Activated CD8-positive, alpha-beta memory T cell treated with anti-CD3 and anti-CD28 coated beads, Interleukin-2, amount 10 ng/mL, durations not matched to agents 7 days and 5 days (primary cell): Measurements from ENCODE around the gene TRPV3. TPM values are rescaled to one million over a fixed set of nuclear protein-coding genes. Genes with fewer than 3 reads are reported as not detected.

ENCODE experiments used
- ATAC-seq: fragments of 150-1000 bp; cut with Tn5 transposase; one replicate; pipeline ENCODE4 v1.10.0; 2021; ENCODE audit warnings: moderate library complexity
- CTCF ChIA-PET: fragments of 350-600 bp; sonication (Branson Sonifier 250); formaldehyde crosslinking; loops from one replicate; lab custom pipeline; 2021; ENCODE audit warnings: antibody characterized with exemption; lab: Charles Lee
- DNase-seq: peaks from one replicate; pipeline ENCODE4 v3.0.0-alpha.2; 2020
- H3K27ac Mint-ChIP-seq: one replicate; pipeline ENCODE4 v1.8.0; 2021; ENCODE audit warnings: mild to moderate bottlenecking, mixed read lengths
- H3K27me3 Mint-ChIP-seq: one replicate; pipeline ENCODE4 v1.8.0; 2021; ENCODE audit warnings: mixed read lengths
- H3K36me3 Mint-ChIP-seq: one replicate; pipeline ENCODE4 v1.8.0; 2021; ENCODE audit warnings: mild to moderate bottlenecking, mixed read lengths
- H3K4me1 Mint-ChIP-seq: one replicate; pipeline ENCODE4 v1.8.0; 2021; ENCODE audit warnings: mixed read lengths
- H3K4me3 Mint-ChIP-seq: one replicate; pipeline ENCODE4 v1.8.0; 2021; ENCODE audit warnings: mild to moderate bottlenecking, moderate library complexity, mixed read lengths
- H3K9me3 Mint-ChIP-seq: one replicate; pipeline ENCODE4 v1.8.0; 2022; ENCODE audit warnings: low read depth, mixed read lengths
- total RNA-seq, 2 experiments: library from RNA; stranded (reverse); gene quantifications; one replicate each; pipeline ENCODE4 v1.2.3, GENCODE V29; 2021

Gene TRPV3
- total RNA-seq, 2 experiments from 2014 or later = 0.41 to 0.98 TPM

GRCh38 chr17:3513305-3514035 lies 44.1 kb downstream of the TRPV3 start:
- CTCF ChIA-PET = no interaction called here
- H3K4me1 Mint-ChIP-seq = no peaks in the 10 kb centered on the region

GRCh38 chr17:3512505-3513171 lies 45.0 kb downstream of the TRPV3 start:
- no peak overlapping the region for H3K27ac Mint-ChIP-seq
- DNase-seq (no peak), ATAC-seq (no peak)
- no peaks in the 10 kb centered on the region for H3K4me1 Mint-ChIP-seq
- no peaks in the 10 kb centered on the region for H3K27me3 Mint-ChIP-seq
- no peak overlapping the region for H3K4me3 Mint-ChIP-seq
- no peaks in the 10 kb centered on the region for H3K36me3 Mint-ChIP-seq
- CTCF ChIA-PET = no interaction called here
- H3K9me3 Mint-ChIP-seq = peaks cover 3% of the 10 kb centered on the region

More at GRCh38 chr17:3513305-3514035, 44.1 kb downstream of the TRPV3 start:
- Mint-ChIP-seq H3K27me3 (no peaks in the 10 kb centered on the region), H3K27ac (no peak overlapping the region), H3K36me3 (no peaks in the 10 kb centered on the region), H3K4me3 (no peak overlapping the region), H3K9me3 (peaks cover 3% of the 10 kb centered on the region)
- ATAC-seq = no peak
- no peak for DNase-seq

DNA sequence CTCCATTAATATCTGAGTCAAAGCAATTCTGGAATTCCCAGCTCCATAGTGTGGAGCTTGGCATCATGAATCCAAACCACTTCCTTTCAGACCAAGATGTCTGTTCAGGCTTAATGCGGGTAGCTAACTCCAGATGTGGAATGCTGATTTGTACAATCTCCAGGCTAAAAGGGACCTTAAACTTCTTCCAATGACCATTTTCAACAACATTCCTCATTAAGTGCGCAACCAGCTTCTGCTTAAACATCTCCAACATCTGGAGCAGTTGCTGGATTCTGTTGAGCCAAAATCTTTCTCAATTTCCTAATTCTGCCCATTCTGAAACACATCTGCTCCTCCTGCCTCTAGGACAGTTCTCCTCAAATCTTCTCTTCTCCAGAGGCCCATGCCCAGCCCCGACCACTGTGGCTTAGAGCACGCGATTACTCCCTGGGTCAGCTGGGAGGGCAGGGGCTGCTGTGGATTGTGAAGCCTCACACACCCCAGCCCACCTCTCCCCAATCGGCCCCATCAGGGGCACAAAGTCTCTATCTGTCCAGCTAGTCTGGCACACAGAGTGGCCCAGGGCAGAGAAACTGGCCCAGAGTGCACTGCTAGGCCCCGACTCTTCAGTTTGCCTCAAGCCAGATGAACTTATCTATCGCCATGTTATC lies 45.6 kb downstream of the TRPV3 start:
- CTCF ChIA-PET = no interaction called here
- H3K27ac Mint-ChIP-seq = no peak overlapping the region
- peaks cover 3% of the 10 kb centered on the region for H3K9me3 Mint-ChIP-seq
- no peaks in the 10 kb centered on the region for H3K4me1 Mint-ChIP-seq
- no peaks in the 10 kb centered on the region for H3K36me3 Mint-ChIP-seq
- no peak for ATAC-seq
- no peak overlapping the region for H3K4me3 Mint-ChIP-seq
- peaks cover 3% of the 10 kb centered on the region for H3K27me3 Mint-ChIP-seq
- DNase-seq = no peak

- no peaks in the 10 kb centered on the region for H3K36me3 Mint-ChIP-seq
- CTCF ChIA-PET = no interaction called here
- peaks cover 3% of the 10 kb centered on the region for H3K9me3 Mint-ChIP-seq
- ATAC-seq (no peak), DNase-seq (no peak)
- peaks cover 3% of the 10 kb centered on the region for H3K27me3 Mint-ChIP-seq
- no peak overlapping the region for H3K27ac Mint-ChIP-seq
- no peak overlapping the region for H3K4me3 Mint-ChIP-seq
- H3K4me1 Mint-ChIP-seq = no peaks in the 10 kb centered on the region
Measured at GRCh38 chr17:3510090-3510489, 47.5 kb downstream of the TRPV3 start.

- no peaks in the 10 kb centered on the region for H3K36me3 Mint-ChIP-seq
- ATAC-seq = no peak
- CTCF ChIA-PET = no interaction called here
- no peaks in the 10 kb centered on the region for H3K4me1 Mint-ChIP-seq
- no peak for DNase-seq
- H3K9me3 Mint-ChIP-seq = peaks cover 3% of the 10 kb centered on the region
- peaks cover 3% of the 10 kb centered on the region for H3K27me3 Mint-ChIP-seq
- H3K27ac Mint-ChIP-seq = no peak overlapping the region
- no peak overlapping the region for H3K4me3 Mint-ChIP-seq
Measured at GRCh38 chr17:3507869-3508268, 49.7 kb downstream of the TRPV3 start.

GRCh38 chr17:3507071-3507470 lies 50.5 kb downstream of the TRPV3 start:
- no peak overlapping the region for H3K27ac Mint-ChIP-seq
- no peaks in the 10 kb centered on the region for H3K36me3 Mint-ChIP-seq
- H3K27me3 Mint-ChIP-seq = peaks cover 3% of the 10 kb centered on the region
- no peak for ATAC-seq
- H3K4me3 Mint-ChIP-seq = no peak overlapping the region
- CTCF ChIA-PET = interaction anchor here (0.6 kb wide), 1 partner anchor 80 kb away, joined by 3 read pairs; no protein-coding TSS in a partner anchor
- DNase-seq = no peak
- peaks cover 3% of the 10 kb centered on the region for H3K9me3 Mint-ChIP-seq
- H3K4me1 Mint-ChIP-seq = no peaks in the 10 kb centered on the region

DNA sequence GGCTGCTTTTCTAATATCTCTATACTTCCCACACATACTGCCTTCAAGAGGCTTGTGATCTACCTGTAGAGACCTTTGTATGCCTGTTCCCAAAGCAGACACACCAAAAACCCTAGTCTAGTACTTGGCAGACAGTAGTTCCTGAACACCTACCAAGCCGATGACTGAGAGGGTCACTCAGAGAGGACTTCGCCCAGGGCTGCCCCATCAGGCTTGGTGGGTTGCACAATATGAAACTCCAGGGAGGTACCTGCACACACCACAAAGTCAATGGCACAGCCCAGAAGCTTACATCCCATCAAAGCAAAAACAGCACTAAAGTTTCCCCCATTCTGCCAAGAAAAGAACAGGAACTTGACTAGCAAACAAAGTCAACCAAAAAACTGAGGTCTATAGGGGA lies 51.6 kb downstream of the TRPV3 start:
- CTCF ChIA-PET = no interaction called here
- Mint-ChIP-seq H3K4me1 (no peaks in the 10 kb centered on the region), H3K27me3 (peaks cover 7% of the 10 kb centered on the region), H3K9me3 (peaks cover 3% of the 10 kb centered on the region), H3K36me3 (no peaks in the 10 kb centered on the region), H3K27ac (no peak overlapping the region), H3K4me3 (no peak overlapping the region)
- no peak for ATAC-seq
- no peak for DNase-seq

- CTCF ChIA-PET = no interaction called here
- peaks cover 3% of the 10 kb centered on the region for H3K9me3 Mint-ChIP-seq
- no peaks in the 10 kb centered on the region for H3K4me1 Mint-ChIP-seq
- H3K27me3 Mint-ChIP-seq = peaks cover 8% of the 10 kb centered on the region
- H3K4me3 Mint-ChIP-seq = no peak overlapping the region
- no peak for ATAC-seq
- no peak overlapping the region for H3K27ac Mint-ChIP-seq
- no peak for DNase-seq
- H3K36me3 Mint-ChIP-seq = no peaks in the 10 kb centered on the region
Measured at GRCh38 chr17:3505008-3505407, 52.6 kb downstream of the TRPV3 start.

DNA sequence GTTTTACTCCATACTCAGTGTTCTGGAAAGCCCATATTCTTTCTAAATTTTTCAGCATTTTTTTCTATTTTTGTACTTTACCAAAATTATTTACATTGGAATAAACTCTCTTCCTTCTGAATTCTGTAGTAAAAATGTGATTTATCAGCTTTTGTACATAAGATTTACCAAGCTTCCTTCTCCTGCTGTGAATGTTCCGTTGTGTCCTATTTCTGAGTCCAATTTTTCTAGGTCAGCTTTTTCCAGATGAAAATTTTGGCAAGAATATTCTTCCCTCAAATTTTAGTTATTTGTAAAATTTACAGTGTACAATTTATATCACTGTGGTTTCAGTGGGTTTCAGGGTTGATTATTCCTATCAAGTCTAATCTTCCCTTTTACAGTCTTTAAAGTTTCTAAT lies 54.3 kb downstream of the TRPV3 start:
- Mint-ChIP-seq H3K9me3 (no peaks in the 10 kb centered on the region), H3K4me1 (no peaks in the 10 kb centered on the region), H3K27ac (no peak overlapping the region), H3K36me3 (no peaks in the 10 kb centered on the region), H3K4me3 (no peak overlapping the region), H3K27me3 (peaks cover 8% of the 10 kb centered on the region)
- DNase-seq = no peak
- CTCF ChIA-PET = no interaction called here
- ATAC-seq = no peak

DNA sequence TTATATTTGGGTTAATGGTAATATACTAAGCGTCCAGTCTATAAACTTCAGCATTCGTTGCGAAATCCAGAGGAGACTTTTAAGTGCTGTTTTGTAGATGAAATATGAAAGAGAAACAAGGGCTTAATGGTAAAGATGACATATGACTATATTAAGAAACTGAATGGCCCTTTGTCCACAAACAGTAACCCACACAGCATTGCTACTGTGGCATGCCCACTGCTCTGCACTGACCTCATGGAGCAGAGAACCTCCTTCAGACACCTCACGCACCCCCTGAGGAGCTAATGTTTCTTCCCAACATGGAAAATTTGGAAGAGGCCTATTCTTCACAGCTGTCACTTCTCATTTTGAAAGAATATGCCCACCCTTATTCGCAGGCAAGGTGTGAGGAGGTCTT lies 55.1 kb downstream of the TRPV3 start:
- no peak overlapping the region for H3K4me3 Mint-ChIP-seq
- no peaks in the 10 kb centered on the region for H3K9me3 Mint-ChIP-seq
- H3K27me3 Mint-ChIP-seq = peaks cover 6% of the 10 kb centered on the region
- H3K27ac Mint-ChIP-seq = no peak overlapping the region
- ATAC-seq (no peak), DNase-seq (no peak)
- no peaks in the 10 kb centered on the region for H3K4me1 Mint-ChIP-seq
- H3K36me3 Mint-ChIP-seq = no peaks in the 10 kb centered on the region
- CTCF ChIA-PET = interaction anchor here (1.0 kb wide), 1 partner anchor 15 kb away, joined by 3 read pairs; no protein-coding TSS in a partner anchor

DNA sequence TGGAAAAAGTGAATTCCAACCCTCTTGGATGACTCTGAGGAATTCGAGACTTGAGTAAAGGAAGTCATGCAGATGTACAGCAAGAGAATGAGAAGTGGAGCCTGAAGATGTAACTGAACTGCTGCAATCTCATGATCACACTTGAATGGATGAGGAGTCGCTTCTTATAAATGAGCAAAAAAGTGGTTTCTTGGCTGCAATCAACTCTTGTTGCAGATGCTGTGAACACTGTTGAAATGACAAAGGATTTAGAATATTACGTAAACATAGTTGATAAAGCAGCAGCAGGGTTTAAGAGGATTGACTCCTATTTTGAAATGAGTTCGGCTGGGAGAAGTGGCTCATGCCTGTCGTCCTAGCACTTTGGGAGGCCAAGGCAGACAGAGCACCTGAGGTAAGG lies 56.3 kb downstream of the TRPV3 start:
- CTCF ChIA-PET = no interaction called here
- Mint-ChIP-seq H3K27ac (no peak overlapping the region), H3K27me3 (peaks cover 5% of the 10 kb centered on the region), H3K4me3 (no peak overlapping the region), H3K36me3 (no peaks in the 10 kb centered on the region), H3K4me1 (no peaks in the 10 kb centered on the region), H3K9me3 (no peaks in the 10 kb centered on the region)
- no peak for DNase-seq
- ATAC-seq = no peak

DNA sequence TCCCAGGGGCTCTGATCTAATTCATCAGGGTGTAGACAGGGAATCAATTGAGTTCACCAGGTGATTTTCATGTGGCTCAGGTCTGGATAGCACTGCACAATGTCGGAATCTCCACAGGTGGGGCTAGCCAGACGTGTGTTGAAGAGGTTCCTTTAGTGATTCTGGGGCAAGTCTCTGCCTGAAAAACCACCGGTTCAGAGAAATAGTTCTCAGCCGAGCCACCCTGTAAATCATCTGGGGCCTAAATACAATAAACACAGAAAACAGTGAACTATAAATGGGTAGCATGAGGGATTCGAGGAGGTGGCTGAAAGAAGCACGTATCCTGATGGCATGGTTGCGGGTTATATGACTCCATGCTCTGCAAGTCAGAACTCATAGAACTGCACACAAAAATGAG lies 60.5 kb downstream of the TRPV3 start:
- ATAC-seq = no peak
- no peak overlapping the region for H3K27ac Mint-ChIP-seq
- no peaks in the 10 kb centered on the region for H3K9me3 Mint-ChIP-seq
- H3K36me3 Mint-ChIP-seq = no peaks in the 10 kb centered on the region
- peaks cover 9% of the 10 kb centered on the region for H3K27me3 Mint-ChIP-seq
- H3K4me1 Mint-ChIP-seq = no peaks in the 10 kb centered on the region
- no peak for DNase-seq
- CTCF ChIA-PET = no interaction called here
- H3K4me3 Mint-ChIP-seq = no peak overlapping the region

DNA sequence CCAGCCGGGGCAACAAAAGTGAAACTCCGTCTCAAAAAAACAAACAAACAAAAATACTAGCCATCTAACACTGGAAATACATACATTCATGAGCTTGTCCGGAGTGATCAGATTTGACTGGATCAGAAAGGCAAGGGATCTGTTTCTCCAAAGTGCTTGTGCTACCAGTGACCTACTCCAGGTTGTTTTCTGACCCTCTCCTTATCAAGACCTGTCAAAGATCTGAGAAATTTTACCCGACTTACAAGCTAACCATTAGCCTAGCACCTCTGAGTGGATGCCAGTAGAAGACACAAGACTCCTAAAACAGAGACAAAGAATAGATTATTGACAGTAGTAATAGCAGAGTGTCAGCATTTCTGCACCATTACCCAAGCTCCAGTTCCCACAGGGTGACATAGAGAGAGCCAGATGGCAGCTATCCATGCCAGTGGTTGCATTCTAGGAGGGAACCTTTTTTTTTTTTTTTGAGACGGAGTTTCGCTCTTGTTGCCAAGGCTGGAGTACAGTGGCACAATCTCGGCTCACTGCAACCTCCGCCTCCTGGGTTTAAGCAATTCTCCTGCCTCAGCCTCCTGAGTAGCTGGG lies 72.0 kb downstream of the TRPV3 start:
- no peak for ATAC-seq
- Mint-ChIP-seq H3K27me3 (peaks cover 55% of the 10 kb centered on the region), H3K36me3 (no peaks in the 10 kb centered on the region), H3K27ac (no peak overlapping the region), H3K4me1 (no peaks in the 10 kb centered on the region), H3K4me3 (no peak overlapping the region), H3K9me3 (no peaks in the 10 kb centered on the region)
- CTCF ChIA-PET = no interaction called here
- no peak for DNase-seq
